Esophagus (tissue), 2 donors: Measurements from ENCODE around the gene AHDC1. TPM values are rescaled to one million over a fixed set of nuclear protein-coding genes. Genes with fewer than 3 reads are reported as not detected.

ENCODE experiments used
- H3K27ac ChIP-seq, 2 donors: one replicate each; pipeline ENCODE4 v1.5.1; 2013; ENCODE audit warnings: low read depth in 2 of 2, mild to moderate bottlenecking in 2 of 2, inconsistent platforms in 1 of 2, low read length in 1 of 2, moderate library complexity in 1 of 2
- H3K27me3 ChIP-seq, 2 donors: one replicate each; pipeline ENCODE4 v1.6.1; 2013; ENCODE audit warnings: low read length in 2 of 2, control low read depth in 1 of 2, mild to moderate bottlenecking in 1 of 2; ENCODE audit not compliant: insufficient read depth in 2 of 2, control insufficient read depth in 1 of 2
- H3K36me3 ChIP-seq, 2 donors: one replicate each; pipeline ENCODE4 v1.6.1; 2013; ENCODE audit warnings: low read length in 1 of 2; ENCODE audit not compliant: control insufficient read depth in 2 of 2, insufficient read depth in 2 of 2
- H3K4me1 ChIP-seq, 2 donors: one replicate each; pipeline ENCODE4 v1.6.1; 2013; ENCODE audit warnings: low read length in 1 of 2; ENCODE audit not compliant: control insufficient read depth in 2 of 2, insufficient read depth in 2 of 2
- H3K4me3 ChIP-seq, 2 donors: one replicate each; pipeline ENCODE4 v1.5.1; 2013; ENCODE audit warnings: low read length in 2 of 2, mild to moderate bottlenecking in 2 of 2, low read depth in 1 of 2, moderate library complexity in 1 of 2
- H3K9me3 ChIP-seq, 2 donors: one replicate each; pipeline ENCODE4 v1.6.1; 2013; ENCODE audit warnings: mild to moderate bottlenecking in 2 of 2, low read depth in 1 of 2, low read length in 1 of 2, moderate library complexity in 1 of 2; ENCODE audit not compliant: control insufficient read depth in 2 of 2, insufficient read depth in 1 of 2
- WGBS, 2 donors: extraction: QIAGEN DNeasy Blood & Tissue Kit; methylation state at CpG; one replicate each; pipeline ENCODE4 v1.1.7; 2013; 5-methylcytosine and 5-hydroxymethylcytosine counted together
- polyA plus RNA-seq, 2 donors: library from polyadenylated mRNA; stranded (reverse); fragments of 200-250 nt; gene quantifications; one replicate each; pipeline ENCODE4 v1.2.3, GENCODE V29; 2013
- donor health status: healthy with polysubstance abuse.
- donor health status: Bipolar disorder and iron deficiency.

AHDC1 gene
- polyA plus RNA-seq, 2 donors, result 24.7 to 58.4 TPM

DNA sequence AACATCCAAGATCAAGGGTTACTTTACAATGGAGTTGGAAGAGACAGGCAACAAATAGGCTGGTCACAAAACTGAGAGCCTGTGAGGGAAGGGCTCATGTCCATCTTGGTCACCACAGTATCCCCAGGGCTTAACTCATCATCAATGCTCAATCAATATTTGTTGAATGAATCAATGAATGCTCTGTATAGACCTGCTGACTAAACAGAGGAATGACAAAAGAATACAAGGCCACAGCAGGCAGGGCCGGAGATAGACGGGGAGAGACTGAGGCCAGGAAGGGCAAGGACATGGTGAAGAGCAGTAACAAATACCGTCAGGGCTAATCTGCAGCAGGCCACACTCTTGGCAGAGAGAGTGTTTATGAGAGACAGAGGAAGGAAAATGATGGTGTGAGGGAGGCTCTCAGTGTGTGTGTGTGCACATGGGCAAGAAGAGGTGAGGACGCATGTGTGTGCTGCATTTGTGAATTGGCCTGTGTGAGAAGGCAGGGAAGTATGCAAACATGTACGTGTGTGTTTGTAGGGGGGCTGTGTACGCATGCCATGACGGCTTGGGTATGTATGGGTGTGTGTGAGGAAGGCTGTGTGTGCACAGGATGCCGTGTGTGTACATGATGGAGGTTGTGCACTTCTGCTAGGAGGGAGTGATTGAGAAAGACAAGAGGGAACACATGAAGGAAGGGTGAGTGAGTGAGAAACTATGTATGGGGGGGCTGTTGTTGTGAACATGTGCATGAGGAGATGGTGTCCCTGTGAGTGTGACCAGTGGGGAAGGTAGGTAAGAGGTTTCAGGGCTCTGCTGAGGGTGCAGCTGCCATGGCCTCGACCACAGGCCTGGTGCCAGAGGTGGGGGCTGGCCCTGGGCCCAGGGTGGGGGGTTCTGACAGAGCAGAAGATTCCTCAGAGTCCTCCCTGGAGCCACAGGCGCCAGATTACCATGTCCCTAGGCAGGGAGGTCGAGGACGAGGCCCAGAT is 15.4 kb downstream of the AHDC1 start:
- no peaks in the 10 kb centered on the region for H3K27me3 ChIP-seq
- WGBS, 2 donors, result 56 to 61% methylated on average over 12 of the region's 12 CpGs
- H3K36me3 ChIP-seq, result peaks cover 0 to 10% of the 10 kb centered on the region in 2 donors
- no peak overlapping the region for H3K4me3 ChIP-seq
- peaks cover 22 to 35% of the 10 kb centered on the region in 2 donors for H3K4me1 ChIP-seq
- H3K27ac ChIP-seq, result peak overlapping the region; percentile 9 to 81
- H3K9me3 ChIP-seq, result no peaks in the 10 kb centered on the region

DNA sequence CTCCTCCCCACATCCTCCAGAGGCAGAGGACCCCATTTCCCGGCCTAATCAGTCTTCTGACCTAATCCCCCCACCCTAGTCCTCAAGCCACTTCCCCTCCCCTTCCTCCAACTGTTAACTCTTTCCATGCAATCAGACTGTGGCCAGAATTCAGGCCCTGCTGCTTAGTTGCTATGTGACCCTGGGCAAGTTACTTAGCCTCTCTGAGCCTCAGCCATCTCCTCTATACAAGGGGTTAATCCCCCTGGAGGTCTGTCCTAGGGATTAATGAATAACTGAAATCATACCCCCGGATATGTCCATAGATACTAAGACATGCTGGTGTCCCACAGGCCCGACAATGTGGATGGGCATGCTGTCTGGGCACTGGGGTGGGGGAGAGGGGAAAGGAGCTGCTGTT is 18.3 kb downstream of the AHDC1 start:
- Histone ChIP-seq H3K9me3 (no peaks in the 10 kb centered on the region), H3K27ac (peak overlapping the region in 1 of 2 donors; percentile 47), H3K4me1 (peaks cover 9 to 25% of the 10 kb centered on the region in 2 donors), H3K4me3 (no peak overlapping the region), H3K27me3 (no peaks in the 10 kb centered on the region), H3K36me3 (peaks cover 0 to 15% of the 10 kb centered on the region in 2 donors)
- 67 to 70% methylated on average over 3 of the region's 3 CpGs for WGBS, 2 donors

DNA sequence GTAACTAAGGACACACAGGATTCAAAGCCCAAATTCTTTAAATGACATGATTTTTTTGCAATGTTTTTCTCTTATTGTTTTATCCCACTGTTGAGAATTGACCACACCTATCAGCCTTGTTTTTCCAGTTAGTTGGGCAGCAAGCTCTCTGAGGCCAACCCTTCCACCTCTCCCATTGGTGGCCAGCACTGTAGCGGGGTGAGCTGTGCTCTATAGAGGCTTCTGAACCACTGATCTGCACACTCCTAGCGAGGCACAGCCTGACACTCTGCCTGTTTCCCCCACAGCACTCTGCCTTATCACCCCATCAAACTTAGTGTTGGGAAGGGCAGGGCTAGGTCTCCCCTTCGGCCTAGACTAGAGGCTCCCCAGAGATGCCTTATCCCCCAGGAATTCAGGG is 19.5 kb downstream of the AHDC1 start:
- Histone ChIP-seq H3K27me3 (no peaks in the 10 kb centered on the region), H3K36me3 (peaks cover 0 to 15% of the 10 kb centered on the region in 2 donors), H3K4me3 (no peak overlapping the region), H3K27ac (peak overlapping the region; percentile 56 to 84), H3K9me3 (no peaks in the 10 kb centered on the region), H3K4me1 (peaks cover 6 to 19% of the 10 kb centered on the region in 2 donors)
- WGBS, 2 donors, result 82 to 85% methylated on average over 3 of the region's 3 CpGs

DNA sequence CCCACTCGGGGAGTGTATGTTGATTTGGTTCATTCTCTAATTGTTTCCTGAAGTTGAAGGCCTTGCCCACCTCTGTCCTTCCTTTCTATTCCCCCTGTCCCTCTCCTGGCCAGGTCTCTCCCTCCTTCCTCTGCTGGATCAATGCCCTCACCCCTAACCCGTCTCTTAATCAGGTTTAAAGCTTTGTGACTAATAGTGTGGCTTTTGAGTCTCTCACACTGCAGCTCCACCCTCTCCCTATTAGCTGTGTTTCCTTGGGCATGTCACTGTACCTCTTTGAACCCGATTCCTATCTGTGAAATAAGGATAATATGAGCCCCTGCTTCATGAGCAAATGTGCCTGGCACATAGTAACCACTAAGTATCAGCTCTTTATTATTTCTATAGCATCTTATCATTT is 20.5 kb downstream of the AHDC1 start:
- Histone ChIP-seq H3K4me1 (peaks cover 4 to 18% of the 10 kb centered on the region in 2 donors), H3K36me3 (peaks cover 0 to 12% of the 10 kb centered on the region in 2 donors), H3K27ac (peak overlapping the region; percentile 56 to 79), H3K4me3 (no peak overlapping the region), H3K27me3 (no peaks in the 10 kb centered on the region), H3K9me3 (no peaks in the 10 kb centered on the region)
- WGBS, 2 donors, result 51 to 53% methylated on average over 3 of the region's 3 CpGs

DNA sequence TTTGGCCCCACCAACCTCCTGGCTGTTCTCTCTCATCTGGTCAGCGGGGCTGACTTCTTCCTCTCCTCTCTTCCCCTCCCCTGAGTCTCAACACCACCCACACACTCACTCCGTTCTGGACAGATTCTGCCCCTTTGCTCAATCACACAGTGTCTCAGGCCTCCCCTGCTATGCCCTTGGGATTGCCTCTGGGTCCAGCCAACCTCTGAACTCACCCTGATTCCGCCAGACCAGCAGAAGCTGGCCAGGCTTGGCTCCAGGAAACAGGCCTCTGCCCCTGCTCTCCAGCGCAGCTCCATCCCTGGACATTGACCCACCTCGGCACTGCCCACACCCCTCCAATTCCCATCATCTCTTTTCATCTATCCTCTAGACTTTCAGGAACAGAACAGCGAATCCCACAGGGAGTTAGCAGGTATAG is 22.1 kb downstream of the AHDC1 start:
- 78 to 83% methylated on average over 6 of the region's 6 CpGs for WGBS, 2 donors
- Histone ChIP-seq H3K4me3 (no peak overlapping the region), H3K9me3 (no peaks in the 10 kb centered on the region), H3K27ac (peak overlapping the region in 1 of 2 donors; percentile 61), H3K36me3 (peaks cover 0 to 7% of the 10 kb centered on the region in 2 donors), H3K4me1 (peaks cover 8 to 23% of the 10 kb centered on the region in 2 donors), H3K27me3 (no peaks in the 10 kb centered on the region)

DNA sequence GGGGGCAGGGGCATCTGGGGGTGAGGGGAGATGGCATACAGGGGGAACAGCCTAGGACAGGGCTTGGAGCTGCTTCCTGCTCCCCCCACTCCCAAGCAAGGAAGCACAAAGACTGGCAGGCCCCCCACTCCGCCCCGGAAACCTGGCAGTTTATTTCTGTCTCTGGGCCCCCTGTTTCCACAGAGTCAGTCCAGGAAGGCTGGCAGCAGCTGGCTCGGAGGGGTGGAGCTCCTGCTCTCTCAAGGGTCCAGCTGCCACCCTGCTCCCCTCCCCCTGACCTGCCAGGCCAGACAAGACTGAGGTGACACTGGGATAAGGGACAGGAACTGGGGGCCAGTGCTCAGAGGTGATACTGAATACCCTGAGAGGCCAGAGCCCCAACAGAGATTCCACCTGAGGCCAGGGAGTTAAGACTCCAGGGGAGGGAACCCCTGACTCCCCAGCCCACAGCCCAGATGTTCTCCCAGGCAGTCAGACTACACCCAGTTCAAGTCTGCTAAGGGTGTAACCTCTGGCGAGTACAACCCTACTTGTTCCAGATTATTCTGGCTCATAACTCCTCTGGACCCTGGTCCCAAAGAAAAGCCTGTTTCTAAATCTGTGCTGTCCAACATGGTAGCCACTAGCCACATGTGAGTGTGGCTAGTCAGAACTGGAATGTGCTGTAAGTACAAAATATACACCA is 26.3 kb downstream of the AHDC1 start:
- WGBS, 2 donors, result 45 to 68% methylated on average over 4 of the region's 4 CpGs
- Histone ChIP-seq H3K27me3 (no peaks in the 10 kb centered on the region), H3K27ac (peak overlapping the region; percentile 45 to 94), H3K9me3 (no peaks in the 10 kb centered on the region), H3K4me1 (peaks cover 18 to 54% of the 10 kb centered on the region in 2 donors), H3K4me3 (no peak overlapping the region), H3K36me3 (peaks cover 0 to 6% of the 10 kb centered on the region in 2 donors)

DNA sequence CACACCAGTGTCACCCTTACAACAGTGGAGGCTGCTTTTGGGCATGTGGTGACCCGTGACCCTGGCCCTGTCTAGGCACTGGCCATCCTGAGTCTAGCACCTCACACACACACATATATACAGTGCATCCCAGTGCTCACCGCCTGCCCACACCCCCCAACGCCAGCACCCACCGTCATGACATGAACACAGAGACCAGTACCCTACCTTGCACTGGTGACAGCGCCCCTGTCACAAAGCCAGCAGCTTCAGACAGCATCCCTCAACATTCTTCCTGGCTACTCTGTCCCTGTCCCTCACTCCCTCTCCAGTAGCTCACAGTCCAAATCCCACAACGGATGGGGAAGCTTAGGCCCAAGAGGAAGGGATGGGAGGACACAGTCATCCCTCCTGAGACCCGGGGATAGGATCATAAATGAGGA is 27.1 kb downstream of the AHDC1 start:
- Histone ChIP-seq H3K27me3 (no peaks in the 10 kb centered on the region), H3K4me1 (peaks cover 21 to 60% of the 10 kb centered on the region in 2 donors), H3K9me3 (no peaks in the 10 kb centered on the region), H3K36me3 (peaks cover 0 to 4% of the 10 kb centered on the region in 2 donors), H3K4me3 (no peak overlapping the region), H3K27ac (peak overlapping the region; percentile 89 to 94)
- 55 to 62% methylated on average over 7 of the region's 7 CpGs for WGBS, 2 donors

DNA sequence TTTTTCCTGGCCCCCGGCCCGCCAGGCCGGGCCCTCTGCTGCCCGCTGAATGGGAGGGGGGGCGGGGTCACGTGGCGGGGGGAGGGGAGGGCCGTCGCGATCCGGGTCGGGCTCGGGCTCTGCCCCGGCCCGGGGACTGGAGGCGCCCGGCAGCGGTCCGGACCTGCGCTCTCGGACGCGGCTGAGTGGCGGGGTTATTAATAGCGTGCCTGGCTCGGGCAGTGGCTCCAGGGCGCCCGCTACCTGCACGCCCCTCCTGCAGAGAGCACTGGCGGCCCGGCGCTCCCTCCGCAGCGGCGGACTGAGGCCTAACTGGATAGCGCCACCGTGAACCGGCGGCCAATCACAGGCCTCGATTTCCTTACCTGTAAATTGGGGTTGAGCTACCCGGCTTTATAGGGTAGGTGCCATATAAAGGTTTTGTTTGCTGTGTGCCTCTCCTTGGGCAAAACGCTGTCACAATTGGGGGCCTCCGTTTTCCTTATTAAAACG is 28.1 kb downstream of the AHDC1 start:
- H3K9me3 ChIP-seq, result no peaks in the 10 kb centered on the region
- 5 to 6% methylated on average over 39 to 44 of the region's 44 CpGs for WGBS, 2 donors
- no peaks in the 10 kb centered on the region for H3K27me3 ChIP-seq
- H3K4me3 ChIP-seq, result peak overlapping the region; percentile 20 to 37
- H3K36me3 ChIP-seq, result peaks cover 0 to 4% of the 10 kb centered on the region in 2 donors
- peaks cover 25 to 64% of the 10 kb centered on the region in 2 donors for H3K4me1 ChIP-seq
- peak overlapping the region; percentile 89 to 94 for H3K27ac ChIP-seq
